H9 (cell line): ENCODE measurements around the gene ZNF618. TPM values are rescaled to one million over a fixed set of nuclear protein-coding genes. Genes with fewer than 3 reads are reported as not detected.

Source experiments
- DNase-seq: peaks from one replicate; pipeline ENCODE4 v3.0.0-alpha.2; 2017
- H2AFZ ChIP-seq: one replicate; pipeline ENCODE4 v1.6.1; 2013; ENCODE audit warnings: mild to moderate bottlenecking, low read length, control low read depth, moderate library complexity
- H2AK5ac ChIP-seq: 2 replicates; pipeline ENCODE4 v1.6.1; 2013; ENCODE audit warnings: low read length, control low read depth, mixed read lengths; ENCODE audit not compliant: insufficient read length
- H2BK120ac ChIP-seq: one replicate; pipeline ENCODE4 v1.6.1; 2013; ENCODE audit warnings: low read depth, mild to moderate bottlenecking, low read length, control low read depth, inconsistent platforms; ENCODE audit not compliant: poor library complexity, severe bottlenecking
- H2BK12ac ChIP-seq: 2 replicates; pipeline ENCODE4 v1.6.1; 2013; ENCODE audit warnings: low read length, control low read depth, mixed read lengths, low read depth; ENCODE audit not compliant: insufficient read length
- H2BK15ac ChIP-seq: 2 replicates; pipeline ENCODE4 v1.6.1; 2013; ENCODE audit warnings: low read depth, low read length, control low read depth
- H2BK20ac ChIP-seq: one replicate; pipeline ENCODE4 v1.6.1; 2013; ENCODE audit warnings: low read depth, mild to moderate bottlenecking, low read length, control low read depth, inconsistent platforms; ENCODE audit not compliant: poor library complexity, severe bottlenecking
- H2BK5ac ChIP-seq: 2 replicates; pipeline ENCODE4 v1.6.1; 2013; ENCODE audit warnings: low read length, control low read depth, mixed read lengths; ENCODE audit not compliant: insufficient read length
- H3K14ac ChIP-seq: 2 replicates; pipeline ENCODE4 v1.6.1; 2013; ENCODE audit warnings: low read length, control low read depth; ENCODE audit not compliant: insufficient read depth
- H3K18ac ChIP-seq: 2 replicates; pipeline ENCODE4 v1.6.1; 2013; ENCODE audit warnings: low read depth, mild to moderate bottlenecking, mixed read lengths, low read length, control low read depth; ENCODE audit not compliant: insufficient read length
- H3K23ac ChIP-seq: 2 replicates; pipeline ENCODE4 v1.6.1; 2013; ENCODE audit warnings: low read length, control low read depth, mixed read lengths, low read depth; ENCODE audit not compliant: insufficient read length
- H3K23me2 ChIP-seq: 2 replicates; pipeline ENCODE4 v1.6.1; 2013; ENCODE audit warnings: low read depth, mild to moderate bottlenecking, mixed read lengths, low read length, control low read depth; ENCODE audit not compliant: insufficient read length, poor library complexity, severe bottlenecking
- H3K27ac ChIP-seq: 2 replicates; pipeline ENCODE4 v1.5.1; 2013; ENCODE audit warnings: low read length, control low read depth, mixed read lengths, low read depth; ENCODE audit not compliant: insufficient read length
- H3K27me3 ChIP-seq: 2 replicates; pipeline ENCODE4 v1.6.1; 2013; ENCODE audit warnings: low read length, control low read depth, inconsistent platforms; ENCODE audit not compliant: insufficient read depth
- H3K4ac ChIP-seq: 2 replicates; pipeline ENCODE4 v1.6.1; 2013; ENCODE audit warnings: low read depth, mild to moderate bottlenecking, control low read depth, inconsistent platforms, low read length, moderate library complexity
- H3K4me1 ChIP-seq: 2 replicates; pipeline ENCODE4 v1.6.1; 2013; ENCODE audit warnings: low read length, control low read depth, inconsistent platforms; ENCODE audit not compliant: insufficient read depth
- H3K4me2 ChIP-seq: 2 replicates; pipeline ENCODE4 v1.6.1; 2013; ENCODE audit warnings: low read length, control low read depth, mixed read lengths; ENCODE audit not compliant: insufficient read length, insufficient read depth
- H3K56ac ChIP-seq: 2 replicates; pipeline ENCODE4 v1.6.1; 2013; ENCODE audit warnings: low read depth, mild to moderate bottlenecking, mixed read lengths, low read length, control low read depth; ENCODE audit not compliant: insufficient read length
- H3K79me1 ChIP-seq: 2 replicates; pipeline ENCODE4 v1.6.1; 2013; ENCODE audit warnings: low read depth, mild to moderate bottlenecking, moderate library complexity, low read length, control low read depth, inconsistent platforms; ENCODE audit not compliant: insufficient read depth, poor library complexity, severe bottlenecking
- H3K79me2 ChIP-seq: 2 replicates; pipeline ENCODE4 v1.6.1; 2013; ENCODE audit warnings: low read length, control low read depth, inconsistent platforms; ENCODE audit not compliant: insufficient read depth
- H3K9ac ChIP-seq: 2 replicates; pipeline ENCODE4 v1.6.1; 2013; ENCODE audit warnings: low read length, control low read depth, mixed read lengths; ENCODE audit not compliant: insufficient read length; ENCODE audit errors: extremely low read depth
- H3K9me3 ChIP-seq: one replicate; pipeline ENCODE4 v1.6.1; 2013; ENCODE audit warnings: low read depth, low read length, inconsistent platforms; ENCODE audit not compliant: control insufficient read depth
- H3T11ph ChIP-seq: one replicate; pipeline ENCODE4 v1.6.1; 2013; ENCODE audit warnings: mild to moderate bottlenecking, low read length, control low read depth, inconsistent platforms
- H4K20me1 ChIP-seq: one replicate; pipeline ENCODE4 v1.6.1; 2013; ENCODE audit not compliant: control insufficient read depth, insufficient read length, insufficient read depth
- H4K5ac ChIP-seq: 2 replicates; pipeline ENCODE4 v1.6.1; 2013; ENCODE audit warnings: low read depth, mild to moderate bottlenecking, mixed read lengths, low read length, control low read depth; ENCODE audit not compliant: insufficient read length
- H4K8ac ChIP-seq: replicated peaks from 2 replicates; pipeline ENCODE4 v1.6.1; 2013; ENCODE audit warnings: low read length, control low read depth, mixed read lengths, low read depth; ENCODE audit not compliant: insufficient read length
- H4K91ac ChIP-seq: 2 replicates; pipeline ENCODE4 v1.6.1; 2013; ENCODE audit warnings: low read depth, mild to moderate bottlenecking, moderate library complexity, mixed read lengths, low read length, control low read depth; ENCODE audit not compliant: insufficient read length
- H3K27ac Mint-ChIP-seq, 3 experiments: 2 replicates in 2 of 3; 3 replicates in 1 of 3; pipeline ENCODE4 v1.8.0; 2020 to 2021; ENCODE audit warnings: mixed read lengths in 3 of 3, mild to moderate bottlenecking in 1 of 3, moderate library complexity in 1 of 3
- H3K27me3 Mint-ChIP-seq: 2 replicates; pipeline ENCODE4 v1.8.0; 2021; ENCODE audit warnings: low read depth, mild to moderate bottlenecking, moderate library complexity, mixed read lengths
- H3K36me3 Mint-ChIP-seq, 3 experiments: 2 replicates in 2 of 3; 3 replicates in 1 of 3; pipeline ENCODE4 v1.8.0; 2020 to 2021; ENCODE audit warnings: low read depth in 3 of 3, mixed read lengths in 3 of 3; ENCODE audit not compliant: insufficient read depth in 1 of 3
- H3K4me1 Mint-ChIP-seq, 2 experiments: 2 replicates each; pipeline ENCODE4 v1.8.0; 2020; ENCODE audit warnings: mixed read lengths in 2 of 2
- H3K4me3 Mint-ChIP-seq, 2 experiments: 2 replicates in 1 of 2; 3 replicates in 1 of 2; pipeline ENCODE4 v1.8.0; 2020 to 2021; ENCODE audit warnings: mild to moderate bottlenecking in 2 of 2, mixed read lengths in 2 of 2, moderate library complexity in 1 of 2
- H3K9me3 Mint-ChIP-seq, 2 experiments: 2 replicates in 1 of 2; 3 replicates in 1 of 2; pipeline ENCODE4 v1.8.0; 2020; ENCODE audit warnings: mild to moderate bottlenecking in 2 of 2, mixed read lengths in 2 of 2, moderate library complexity in 1 of 2
- WGBS: extraction: QIAGEN DNeasy Blood & Tissue Kit; methylation state at CpG from one replicate; pipeline ENCODE4 v1.1.7; 2013; ENCODE audit warnings: missing lambda C conversion rate, low lambda C conversion rate, mixed read lengths; ENCODE audit not compliant: insufficient read length; ENCODE audit errors: extremely low coverage; 5-methylcytosine and 5-hydroxymethylcytosine counted together
- total RNA-seq: library from RNA; stranded (reverse); gene quantifications from 2 replicates; pipeline ENCODE4 v1.2.1, GENCODE V29; 2021
- TF ChIP-seq, protein P1 (sequence below): fragments of 200-600 bp; sonication (generic); conservative IDR thresholded peaks from 3 replicates; pipeline ENCODE4 v1.8.0; 2021; ENCODE audit warnings: antibody characterized with exemption, mild to moderate bottlenecking

Gene ZNF618
- total RNA-seq, 1 experiment from 2014 or later = 13.6 TPM

- Mint-ChIP-seq H3K4me1 (0 out of 4 replicates have a peak, but pooled peaks cover 0 to 3% of the 10 kb centered on the region in 2 experiments), H3K36me3 (no peaks in the 10 kb centered on the region), H3K27me3 (no peaks in the 10 kb centered on the region; the same call in 1 of the 2 replicates), H3K4me3 (no peak overlapping the region), H3K9me3 (no peaks in the 10 kb centered on the region), H3K27ac (no peak overlapping the region)
- no peaks in the 10 kb centered on the region for H3K27me3 ChIP-seq
- H4K91ac ChIP-seq = no peak overlapping the region
- whole genome bisulfite sequencing = no CpG with 5 or more reads among the region's 11 CpGs
- H4K8ac ChIP-seq = no peak overlapping the region
- no peak overlapping the region for H2BK5ac ChIP-seq
- no peaks in the 10 kb centered on the region for H4K20me1 ChIP-seq
- no peaks in the 10 kb centered on the region for H3K9me3 ChIP-seq
- H3T11ph ChIP-seq = no peak overlapping the region
- H3K9ac ChIP-seq = no peak overlapping the region
- H4K5ac ChIP-seq = no peak overlapping the region
- H2AK5ac ChIP-seq = no peak overlapping the region
- H3K4ac ChIP-seq = no peak overlapping the region
- no peaks in the 10 kb centered on the region; the same call in 1 of the 2 replicates for H3K79me2 ChIP-seq
- no peak overlapping the region for H2BK12ac ChIP-seq
- H3K18ac ChIP-seq = no peak overlapping the region
- H3K23ac ChIP-seq = no peak overlapping the region
- no peaks in the 10 kb centered on the region for H3K4me1 ChIP-seq
- H3K79me1 ChIP-seq = no peaks in the 10 kb centered on the region
- no peak overlapping the region for H2BK15ac ChIP-seq
- H2BK120ac ChIP-seq = no peak overlapping the region
- H3K56ac ChIP-seq = no peak overlapping the region
- no peak for DNase-seq
- H3K27ac ChIP-seq = no peak overlapping the region
- TF ChIP-seq, protein P1, sequence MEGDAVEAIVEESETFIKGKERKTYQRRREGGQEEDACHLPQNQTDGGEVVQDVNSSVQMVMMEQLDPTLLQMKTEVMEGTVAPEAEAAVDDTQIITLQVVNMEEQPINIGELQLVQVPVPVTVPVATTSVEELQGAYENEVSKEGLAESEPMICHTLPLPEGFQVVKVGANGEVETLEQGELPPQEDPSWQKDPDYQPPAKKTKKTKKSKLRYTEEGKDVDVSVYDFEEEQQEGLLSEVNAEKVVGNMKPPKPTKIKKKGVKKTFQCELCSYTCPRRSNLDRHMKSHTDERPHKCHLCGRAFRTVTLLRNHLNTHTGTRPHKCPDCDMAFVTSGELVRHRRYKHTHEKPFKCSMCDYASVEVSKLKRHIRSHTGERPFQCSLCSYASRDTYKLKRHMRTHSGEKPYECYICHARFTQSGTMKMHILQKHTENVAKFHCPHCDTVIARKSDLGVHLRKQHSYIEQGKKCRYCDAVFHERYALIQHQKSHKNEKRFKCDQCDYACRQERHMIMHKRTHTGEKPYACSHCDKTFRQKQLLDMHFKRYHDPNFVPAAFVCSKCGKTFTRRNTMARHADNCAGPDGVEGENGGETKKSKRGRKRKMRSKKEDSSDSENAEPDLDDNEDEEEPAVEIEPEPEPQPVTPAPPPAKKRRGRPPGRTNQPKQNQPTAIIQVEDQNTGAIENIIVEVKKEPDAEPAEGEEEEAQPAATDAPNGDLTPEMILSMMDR = no peak
- H3K23me2 ChIP-seq = no peaks in the 10 kb centered on the region
- H2BK20ac ChIP-seq = no peak overlapping the region
- H3K14ac ChIP-seq = no peak overlapping the region; the same call in 1 of the 2 replicates
- no peak overlapping the region for H2AFZ ChIP-seq
- no peak overlapping the region for H3K4me2 ChIP-seq
Observed at GRCh38 chr9:113948891-113949570, 72.9 kb downstream of the ZNF618 start.
